HCT116 (cell line): ENCODE data around the gene NAPA. TPM values are rescaled to one million over a fixed set of nuclear protein-coding genes. Genes with fewer than 3 reads are reported as not detected.

Experiments used
- ATAC-seq: fragments of 200-7000 bp; cut with Tn5 transposase; 2 replicates; pipeline ENCODE4 v1.9.1; 2020; ENCODE audit warnings: mild to moderate bottlenecking, moderate library complexity
- BruUV-seq: library from RNA; stranded (reverse); fragments of 400-500 nt; replicated peaks from 2 replicates; lab custom pipeline; 2021; lab: Mats Ljungman, UMichigan
- CTCF ChIA-PET: fragments of 300-600 bp; sonication (Branson Sonifier 250); formaldehyde crosslinking; loops from one replicate; lab custom pipeline; 2021; ENCODE audit warnings: antibody characterized with exemption; lab: Charles Lee
- POLR2A ChIA-PET: fragments of 300-600, 350-600 bp; sonication (Branson Sonifier 250); formaldehyde crosslinking; loops from one replicate; lab custom pipeline; 2021; ENCODE audit warnings: antibody characterized with exemption; lab: Charles Lee
- RAD21 ChIA-PET, 2 experiments: fragments of 300-600 bp; sonication (Branson Sonifier 250); formaldehyde crosslinking; loops; one replicate each; lab custom pipeline; 2023; ENCODE audit warnings: low total read pairs in 2 of 2; ENCODE audit not compliant: uncharacterized antibody in 2 of 2, unreplicated experiment in 2 of 2, low non-redundant PET in 1 of 2; lab: Charles Lee
- DNase-seq: peaks from one replicate; pipeline ENCODE4 v3.0.0-alpha.2; 2010; ENCODE audit warnings: low read depth, low spot score
- H2AFZ ChIP-seq: fragments of 200-600 bp; shearing (Covaris generic), sonication (generic); 2 replicates; pipeline ENCODE4 v1.6.1; 2017; ENCODE audit warnings: low read depth, mixed run types, mixed read lengths, antibody characterized with exemption, low read length; ENCODE audit not compliant: poor library complexity, severe bottlenecking
- H3K27ac ChIP-seq: 2 replicates; pipeline ENCODE4 v1.5.1; 2012; ENCODE audit warnings: low read depth, low read length
- H3K27me3 ChIP-seq: fragments of 200-600 bp; sonication (generic); 2 replicates; pipeline ENCODE4 v1.6.1; 2016; ENCODE audit warnings: mixed run types, low read length, mixed read lengths; ENCODE audit not compliant: insufficient read depth
- H3K36me3 ChIP-seq, 2 experiments: fragments of 200-500 bp in 1 of 2; fragments of 200-600 bp in 1 of 2; sonication (Bioruptor generic) in 1 of 2; sonication (generic) in 1 of 2; 2 replicates each; pipeline versions ENCODE4 v1.5.1 to v1.6.1; 2014 to 2016; ENCODE audit warnings: low read length in 2 of 2, inconsistent platforms in 1 of 2, mixed read lengths in 1 of 2, mixed run types in 1 of 2; ENCODE audit not compliant: insufficient read depth in 2 of 2, control insufficient read depth in 1 of 2
- H3K4me1 ChIP-seq, 2 experiments: fragments of 200-600 bp in 1 of 2; sonication (generic) in 1 of 2; 2 replicates each; pipeline versions ENCODE4 v1.5.1 to v1.6.1; 2012 to 2017; ENCODE audit warnings: low read length in 2 of 2, inconsistent platforms in 1 of 2, mild to moderate bottlenecking in 1 of 2, mixed read lengths in 1 of 2, mixed run types in 1 of 2, moderate library complexity in 1 of 2; ENCODE audit not compliant: insufficient read depth in 2 of 2, control insufficient read depth in 1 of 2
- H3K4me2 ChIP-seq: fragments of 200-600 bp; sonication (generic); 2 replicates; pipeline ENCODE4 v1.6.1; 2017; ENCODE audit warnings: mixed run types, low read length, mixed read lengths
- H3K4me3 ChIP-seq, 2 experiments: fragments of 200-600 bp in 1 of 2; sonication (generic) in 1 of 2; replicated peaks in 1 of 2; 2 replicates each; pipeline ENCODE4 v1.5.1; 2011 to 2016; ENCODE audit warnings: low read length in 2 of 2, control low read depth in 1 of 2, low read depth in 1 of 2, mild to moderate bottlenecking in 1 of 2, mixed read lengths in 1 of 2, mixed run types in 1 of 2
- H3K79me2 ChIP-seq: fragments of 200-600 bp; sonication (generic); 2 replicates; pipeline ENCODE4 v1.6.1; 2017; ENCODE audit warnings: mild to moderate bottlenecking, mixed run types, low read length, moderate library complexity, mixed read lengths; ENCODE audit not compliant: insufficient read depth
- H3K9ac ChIP-seq: fragments of 200-600 bp; sonication (generic); 2 replicates; pipeline ENCODE4 v1.6.1; 2016; ENCODE audit warnings: low read length, mixed read lengths
- H3K9me2 ChIP-seq: fragments of 200-600 bp; sonication (generic), shearing (Covaris generic); 2 replicates; pipeline ENCODE4 v1.6.1; 2017; ENCODE audit warnings: mixed run types, mild to moderate bottlenecking, moderate library complexity; ENCODE audit not compliant: insufficient read depth
- H3K9me3 ChIP-seq, 2 experiments: fragments of 200-500 bp in 1 of 2; fragments of 200-600 bp in 1 of 2; sonication (Bioruptor generic) in 1 of 2; sonication (generic) in 1 of 2; 2 replicates each; pipeline ENCODE4 v1.6.1; 2014 to 2017; ENCODE audit warnings: low read length in 2 of 2, mixed read lengths in 2 of 2, inconsistent platforms in 1 of 2, low read depth in 1 of 2, mild to moderate bottlenecking in 1 of 2, mixed run types in 1 of 2, moderate library complexity in 1 of 2; ENCODE audit not compliant: control insufficient read depth in 1 of 2, insufficient read depth in 1 of 2
- H4K20me1 ChIP-seq: fragments of 200-600 bp; sonication (generic), shearing (Covaris generic); 2 replicates; pipeline ENCODE4 v1.6.1; 2017; ENCODE audit warnings: mixed run types, mild to moderate bottlenecking, moderate library complexity; ENCODE audit not compliant: insufficient read depth
- CBX3 ChIP-seq: IDR thresholded peaks from 2 replicates; pipeline ENCODE4 v1.6.1; 2012; ENCODE audit warnings: low read depth
- CEBPB ChIP-seq: IDR thresholded peaks from 2 replicates; pipeline ENCODE4 v1.6.1; 2012; ENCODE audit warnings: low read depth
- EGR1 ChIP-seq: IDR thresholded peaks from 2 replicates; pipeline ENCODE4 v1.6.1; 2012; ENCODE audit warnings: low read depth
- ELF1 ChIP-seq: IDR thresholded peaks from 2 replicates; pipeline ENCODE4 v1.6.1; 2012; ENCODE audit warnings: low read depth, borderline replicate concordance
- EZH2 ChIP-seq: fragments of 200-600 bp; sonication (generic); IDR thresholded peaks from 2 replicates; pipeline ENCODE4 v1.6.1; 2017; ENCODE audit warnings: antibody characterized with exemption, mixed run types
- FOSL1 ChIP-seq: IDR thresholded peaks from 2 replicates; pipeline ENCODE4 v1.6.1; 2012; ENCODE audit warnings: low read depth
- POLR2A ChIP-seq: IDR thresholded peaks from 2 replicates; pipeline ENCODE4 v1.7.0; 2011; ENCODE audit warnings: borderline replicate concordance; ENCODE audit not compliant: insufficient read depth, insufficient read length; ENCODE audit errors: extremely low read depth
- SIN3A ChIP-seq: IDR thresholded peaks from 2 replicates; pipeline ENCODE4 v1.6.1; 2012; ENCODE audit warnings: low read depth
- SP1 ChIP-seq: IDR thresholded peaks from 2 replicates; pipeline ENCODE4 v1.6.1; 2012; ENCODE audit warnings: low read depth
- SRF ChIP-seq: IDR thresholded peaks from 2 replicates; pipeline ENCODE4 v1.6.1; 2012; ENCODE audit warnings: low read depth
- YY1 ChIP-seq: IDR thresholded peaks from 2 replicates; pipeline ENCODE4 v1.6.1; 2011; ENCODE audit warnings: low read length, low read depth, moderate library complexity, mild to moderate bottlenecking; ENCODE audit not compliant: insufficient replicate concordance; ENCODE audit errors: extremely low read depth
- ZFX ChIP-seq: fragments of 450-650 bp; IDR thresholded peaks from 2 replicates; pipeline ENCODE4 v1.6.1; 2017
- ZNF274 ChIP-seq: fragments of 200-500 bp; sonication (Bioruptor generic); IDR thresholded peaks from 2 replicates; pipeline ENCODE4 v1.6.1; 2014; ENCODE audit warnings: mild to moderate bottlenecking, low read depth, low read length, inconsistent platforms
- intact Hi-C: fragments of 100-400 bp; cut with micrococcal nuclease; formaldehyde crosslinking; loops from 2 replicates; pipeline ENCODE4 v1.10.0; 2022
- total RNA-seq: library from RNA; stranded (reverse); gene quantifications from one replicate; pipeline ENCODE4 v1.2.1, GENCODE V29; 2021; ENCODE audit not compliant: unreplicated experiment
- TF ChIP-seq, protein P1 (sequence below): IDR thresholded peaks from 2 replicates; pipeline ENCODE4 v1.6.1; 2012

The NAPA gene
- total RNA-seq, 1 experiment from 2014 or later, result 58.8 TPM

DNA sequence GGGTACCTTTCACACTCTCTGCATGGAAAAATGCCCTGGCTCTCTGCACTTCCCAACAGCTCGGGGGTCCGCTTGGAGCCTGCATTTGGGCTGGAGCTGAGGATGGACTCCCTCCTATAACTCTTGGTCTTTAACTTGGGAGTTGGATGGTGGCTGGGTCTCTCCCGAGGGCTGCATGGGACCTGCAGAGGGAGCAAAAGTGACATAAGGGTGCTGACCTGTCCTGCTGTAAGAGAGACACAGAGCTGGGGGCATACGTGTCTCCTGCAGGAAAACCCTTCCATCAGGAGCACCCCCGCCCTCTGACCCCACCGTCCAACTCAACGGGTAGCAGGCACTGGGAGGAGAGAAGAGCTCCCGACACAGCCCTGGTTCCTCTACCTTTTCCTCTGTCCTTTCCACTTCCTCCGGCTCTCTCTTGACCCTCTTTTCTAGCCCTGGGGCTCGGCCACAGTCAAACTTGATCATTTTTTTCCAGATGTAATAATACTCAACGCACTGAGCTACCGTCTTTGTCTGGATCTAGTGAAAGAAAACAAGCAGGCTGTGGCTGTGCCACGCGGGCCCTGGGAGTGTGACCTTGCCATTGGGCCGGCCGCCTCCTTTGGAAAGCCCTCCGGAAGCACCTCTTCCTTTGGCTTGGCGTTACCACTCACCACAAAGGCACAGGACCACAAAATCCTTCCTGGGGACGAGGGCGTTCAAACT lies 6.8 kb upstream of the NAPA start:
- intact Hi-C loops, result no loop called here
- no peak for DNase-seq
- BruUV-seq, result no TSS peak
- no peaks in the 10 kb centered on the region for H3K79me2 ChIP-seq
- H3K4me3 ChIP-seq, result no peak overlapping the region
- TF ChIP-seq CEBPB, result no peak
- TF ChIP-seq SP1, result no peak
- no peak for TF ChIP-seq ZFX
- no peak for TF ChIP-seq SRF
- no peak for TF ChIP-seq YY1
- TF ChIP-seq SIN3A, result no peak
- no peak for TF ChIP-seq ZNF274
- no peak for TF ChIP-seq ELF1
- TF ChIP-seq, protein P1, sequence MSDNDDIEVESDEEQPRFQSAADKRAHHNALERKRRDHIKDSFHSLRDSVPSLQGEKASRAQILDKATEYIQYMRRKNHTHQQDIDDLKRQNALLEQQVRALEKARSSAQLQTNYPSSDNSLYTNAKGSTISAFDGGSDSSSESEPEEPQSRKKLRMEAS, result no peak
- TF ChIP-seq EGR1, result no peak
- TF ChIP-seq FOSL1, result no peak
- no peak for TF ChIP-seq EZH2
- no peak for TF ChIP-seq POLR2A
- TF ChIP-seq CBX3, result no peak
- ChIA-PET CTCF (interaction anchor here (0.6 kb wide), 1 partner anchor 224 kb away, joined by 3 read pairs; no protein-coding TSS in a partner anchor), POLR2A (no interaction called here), RAD21 (no interaction called here)
- H3K36me3 ChIP-seq, result no peaks in the 10 kb centered on the region
- no peaks in the 10 kb centered on the region for H3K9me3 ChIP-seq
- no peak overlapping the region for H2AFZ ChIP-seq
- H3K27ac ChIP-seq, result no peak overlapping the region
- H3K9ac ChIP-seq, result no peak overlapping the region
- no peaks in the 10 kb centered on the region for H4K20me1 ChIP-seq
- no peaks in the 10 kb centered on the region for H3K9me2 ChIP-seq
- H3K27me3 ChIP-seq, result no peaks in the 10 kb centered on the region
- H3K4me2 ChIP-seq, result no peak overlapping the region
- no peak for ATAC-seq
- no peaks in the 10 kb centered on the region for H3K4me1 ChIP-seq
